SJSA1 (cell line): ENCODE data around the gene CGNL1. TPM values are rescaled to one million over a fixed set of nuclear protein-coding genes. Genes with fewer than 3 reads are reported as not detected.
A peak's percentile ranks its signal among the peaks of the same experiment; 100 is the strongest.

Source experiments
- DNase-seq, 2 experiments: peaks; one replicate each; pipeline ENCODE4 v3.0.0-alpha.2; 2015 to 2020; ENCODE audit warnings: low spot score in 2 of 2, low read depth in 1 of 2
- H3K27ac ChIP-seq: fragments of 250-450 bp; sonication (Bioruptor Pico); 2 replicates; pipeline ENCODE4 v1.5.1; 2020; ENCODE audit warnings: mild to moderate bottlenecking, moderate library complexity
- H3K27me3 ChIP-seq: fragments of 250-450 bp; sonication (Bioruptor Pico); replicated peaks from 2 replicates; pipeline ENCODE4 v1.5.1; 2020; ENCODE audit warnings: mild to moderate bottlenecking, moderate library complexity
- H3K36me3 ChIP-seq: fragments of 250-450 bp; sonication (Bioruptor Pico); 2 replicates; pipeline ENCODE4 v1.5.1; 2020; ENCODE audit warnings: mild to moderate bottlenecking
- H3K4me1 ChIP-seq: fragments of 250-450 bp; sonication (Bioruptor Pico); replicated peaks from 2 replicates; pipeline ENCODE4 v1.6.1; 2021; ENCODE audit warnings: mild to moderate bottlenecking
- H3K4me3 ChIP-seq: fragments of 250-450 bp; sonication (Bioruptor Pico); 2 replicates; pipeline ENCODE4 v1.5.1; 2020; ENCODE audit warnings: mild to moderate bottlenecking
- H3K9me3 ChIP-seq: fragments of 250-450 bp; sonication (Bioruptor Pico); replicated peaks from 2 replicates; pipeline ENCODE4 v1.5.1; 2020; ENCODE audit warnings: mild to moderate bottlenecking
- total RNA-seq: library from RNA; depleted of rRNA; stranded (reverse); fragments of >200 nt; shearing (Covaris generic); gene quantifications from 2 replicates; pipeline ENCODE4 v1.2.3, GENCODE V29; 2014

The CGNL1 gene
- total RNA-seq, 1 experiment from 2014 or later = 3.8 TPM

DNA sequence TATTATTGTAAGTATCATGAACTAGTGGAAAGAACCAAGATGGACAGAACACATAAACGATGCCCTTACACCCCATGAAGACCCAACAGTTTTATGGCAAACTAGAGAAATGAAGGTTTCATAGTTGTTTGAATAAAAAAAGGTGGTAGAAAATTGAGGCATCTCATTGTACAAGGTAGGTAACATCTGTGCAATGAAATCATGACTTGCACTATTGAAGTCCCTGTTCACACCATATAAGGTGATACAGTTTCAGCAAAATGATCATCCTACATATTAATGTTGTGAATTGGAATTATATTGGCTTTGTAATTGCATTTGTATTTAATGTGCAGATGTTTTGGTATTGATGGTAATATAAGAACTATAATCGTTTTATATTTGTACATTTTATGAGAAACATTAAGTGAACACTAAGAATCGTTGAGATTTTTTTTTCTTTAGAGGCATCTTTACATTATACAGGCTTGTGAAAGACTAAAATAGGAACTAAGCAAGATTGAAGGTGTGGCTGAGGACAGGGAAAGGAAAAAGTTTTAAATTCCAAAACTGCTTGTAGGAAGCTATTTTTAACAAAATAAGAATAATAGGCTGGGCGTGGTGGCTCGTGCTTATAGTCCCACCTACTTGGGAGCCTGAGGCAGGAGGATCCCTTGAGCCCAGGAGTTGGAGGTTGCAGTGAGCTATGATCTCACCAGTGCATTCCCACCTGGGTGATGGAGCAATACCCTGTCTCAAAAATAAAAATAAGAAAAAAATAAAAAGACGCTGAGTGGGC lies 48.5 kb downstream of the CGNL1 start:
- DNase-seq = no peak
- peaks cover 20% of the 10 kb centered on the region for H3K4me1 ChIP-seq
- H3K4me3 ChIP-seq = no peak overlapping the region
- H3K9me3 ChIP-seq = no peaks in the 10 kb centered on the region
- no peaks in the 10 kb centered on the region for H3K27me3 ChIP-seq
- H3K36me3 ChIP-seq = no peaks in the 10 kb centered on the region
- no peak overlapping the region for H3K27ac ChIP-seq

DNA sequence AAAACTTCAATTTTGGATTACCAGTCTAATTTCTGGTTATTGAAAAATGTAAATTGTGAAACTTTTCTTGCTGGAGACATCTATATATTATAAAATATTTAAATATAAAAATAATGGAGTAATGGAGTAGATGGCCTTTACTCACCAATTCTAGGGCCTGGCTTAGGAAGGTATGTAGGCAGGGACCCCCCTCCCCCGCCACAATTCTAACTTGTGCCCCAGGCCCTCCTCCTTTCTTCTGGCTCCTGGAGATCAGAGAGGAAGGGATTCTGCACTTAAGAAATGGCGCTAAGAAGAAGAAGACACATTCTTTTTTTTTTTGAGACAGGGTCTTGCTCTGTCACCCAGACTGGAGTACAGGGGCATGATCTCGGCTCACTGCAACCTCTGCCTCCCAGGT lies 49.5 kb downstream of the CGNL1 start:
- no peaks in the 10 kb centered on the region for H3K27me3 ChIP-seq
- no peak overlapping the region for H3K27ac ChIP-seq
- H3K36me3 ChIP-seq = no peaks in the 10 kb centered on the region
- no peak for DNase-seq
- H3K9me3 ChIP-seq = no peaks in the 10 kb centered on the region
- H3K4me1 ChIP-seq = peaks cover 25% of the 10 kb centered on the region
- no peak overlapping the region for H3K4me3 ChIP-seq

DNA sequence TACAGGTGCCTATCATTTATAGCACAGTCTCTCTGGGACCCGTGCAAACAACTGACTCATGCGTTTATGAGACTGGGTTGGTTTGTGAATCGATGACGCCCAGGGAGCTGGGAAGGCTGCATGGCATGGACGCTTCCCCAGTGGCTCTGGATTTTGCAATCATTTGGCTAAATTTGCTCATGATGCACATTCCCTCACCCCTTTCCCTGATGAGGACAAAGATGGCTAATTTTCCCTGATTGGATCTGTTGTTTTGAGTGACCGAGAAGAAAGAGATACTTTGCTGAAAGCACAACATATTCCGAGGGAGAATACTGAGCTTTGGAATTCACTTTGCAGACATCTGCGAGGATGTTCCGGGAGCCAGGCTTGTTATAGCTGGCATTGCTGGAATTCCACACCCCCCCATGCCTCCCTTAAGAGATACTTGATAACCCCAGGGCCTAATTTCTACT lies 51.1 kb downstream of the CGNL1 start:
- Histone ChIP-seq H3K27ac (peak overlapping the region; percentile 18), H3K36me3 (no peaks in the 10 kb centered on the region), H3K9me3 (no peaks in the 10 kb centered on the region), H3K4me3 (no peak overlapping the region), H3K4me1 (peaks cover 36% of the 10 kb centered on the region), H3K27me3 (no peaks in the 10 kb centered on the region)
- DNase-seq = peak in 1 of 2 experiments; percentile 64

DNA sequence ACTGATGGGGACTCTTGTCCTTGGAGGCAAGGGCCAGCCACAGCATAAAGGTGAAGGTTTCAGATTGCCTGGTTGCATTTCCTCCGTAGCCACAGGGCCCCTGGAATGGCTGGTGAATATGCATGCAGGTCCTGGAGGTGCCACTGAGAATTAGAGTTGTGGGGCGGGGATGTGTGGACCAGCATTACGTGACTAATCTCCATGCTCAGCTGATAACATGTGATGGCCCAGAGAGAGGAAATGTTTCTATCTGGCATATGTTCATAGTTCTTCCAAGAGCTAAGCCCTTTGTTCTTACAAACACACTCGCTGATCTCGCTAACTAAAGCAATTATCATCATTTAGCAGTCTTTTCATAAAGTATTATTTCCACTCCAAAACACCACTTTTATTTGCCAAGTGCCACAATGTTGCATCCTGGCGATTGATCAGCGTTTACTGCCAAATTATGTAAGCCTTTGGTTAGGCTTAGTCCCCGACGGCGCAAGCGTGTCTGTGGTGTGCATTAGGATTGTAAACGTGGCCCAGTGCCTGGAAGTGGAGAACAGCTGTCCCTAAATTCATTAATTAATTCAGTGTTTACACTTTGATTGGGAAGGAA lies 55.9 kb downstream of the CGNL1 start:
- Histone ChIP-seq H3K36me3 (no peaks in the 10 kb centered on the region), H3K4me1 (peaks cover 47% of the 10 kb centered on the region), H3K27me3 (no peaks in the 10 kb centered on the region), H3K27ac (no peak overlapping the region), H3K4me3 (no peak overlapping the region), H3K9me3 (no peaks in the 10 kb centered on the region)
- DNase-seq = no peak

DNA sequence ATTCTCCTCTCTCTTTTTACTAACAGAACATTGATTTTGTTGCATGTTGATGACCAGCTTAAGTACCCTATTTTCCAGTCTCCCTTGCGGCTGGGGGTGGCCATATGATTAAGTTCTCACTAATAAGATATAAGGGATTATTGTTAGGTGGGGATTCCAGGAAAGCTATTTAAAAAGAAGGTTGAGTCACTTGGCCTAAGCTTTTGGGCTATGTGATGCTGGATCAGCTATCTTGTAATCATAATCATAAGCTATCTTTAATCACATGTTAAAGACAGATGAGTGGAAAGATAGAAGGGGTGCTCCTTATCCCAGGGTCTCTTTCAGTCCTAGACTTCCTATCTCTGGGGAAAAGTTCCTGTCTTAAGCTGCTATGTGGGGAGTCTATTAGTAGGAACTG lies 59.9 kb downstream of the CGNL1 start:
- peak in 1 of 2 experiments; percentile 55 for DNase-seq
- no peaks in the 10 kb centered on the region for H3K36me3 ChIP-seq
- H3K4me3 ChIP-seq = no peak overlapping the region
- no peaks in the 10 kb centered on the region for H3K27me3 ChIP-seq
- no peaks in the 10 kb centered on the region for H3K9me3 ChIP-seq
- H3K27ac ChIP-seq = peak overlapping the region; percentile 27; the same call in 1 of the 2 replicates
- peaks cover 45% of the 10 kb centered on the region for H3K4me1 ChIP-seq

DNA sequence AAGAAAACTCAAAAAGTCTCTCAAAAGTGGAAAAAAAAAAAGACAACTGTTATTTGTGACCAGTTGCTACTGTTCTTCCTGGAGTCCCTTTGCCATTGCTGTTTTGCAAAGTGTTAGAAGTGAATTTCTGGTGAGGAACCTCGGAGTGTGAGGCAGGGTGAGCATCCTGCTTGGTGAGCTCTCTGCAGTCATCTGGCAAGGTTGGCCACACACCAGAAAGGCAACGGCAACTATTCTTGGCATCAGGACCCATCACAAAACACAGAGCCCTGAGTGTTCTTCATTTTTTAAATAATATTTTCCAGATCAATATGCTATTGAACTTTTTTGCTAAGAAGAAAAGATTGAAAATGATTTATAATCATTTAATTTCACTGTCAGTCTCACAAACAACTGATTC lies 60.7 kb downstream of the CGNL1 start:
- H3K27ac ChIP-seq = no peak overlapping the region
- no peaks in the 10 kb centered on the region for H3K36me3 ChIP-seq
- H3K27me3 ChIP-seq = no peaks in the 10 kb centered on the region
- DNase-seq = no peak
- no peaks in the 10 kb centered on the region for H3K9me3 ChIP-seq
- H3K4me3 ChIP-seq = no peak overlapping the region
- H3K4me1 ChIP-seq = peaks cover 42% of the 10 kb centered on the region

DNA sequence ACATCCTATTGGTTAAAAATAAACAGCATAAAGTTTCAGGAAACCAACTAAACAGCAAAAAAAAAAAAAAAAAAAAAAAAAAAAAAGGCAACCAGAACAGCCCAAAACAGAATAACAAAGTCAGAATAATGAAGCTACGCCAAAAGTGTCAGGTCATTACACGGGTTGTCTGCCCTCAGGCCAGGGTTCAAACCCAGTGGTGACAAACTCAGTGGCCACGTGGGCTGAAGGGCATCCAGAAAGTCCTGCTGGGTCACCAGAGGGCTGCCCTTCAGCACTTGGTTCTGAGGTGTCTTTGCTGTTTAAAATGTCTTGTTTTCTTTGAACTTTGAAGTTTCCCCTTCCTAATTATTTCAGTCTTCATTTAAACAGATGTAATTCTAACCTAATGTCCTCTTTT lies 61.3 kb downstream of the CGNL1 start:
- DNase-seq = no peak
- no peaks in the 10 kb centered on the region for H3K36me3 ChIP-seq
- H3K4me3 ChIP-seq = no peak overlapping the region
- no peaks in the 10 kb centered on the region for H3K27me3 ChIP-seq
- no peaks in the 10 kb centered on the region for H3K9me3 ChIP-seq
- H3K4me1 ChIP-seq = peaks cover 42% of the 10 kb centered on the region
- H3K27ac ChIP-seq = no peak overlapping the region

DNA sequence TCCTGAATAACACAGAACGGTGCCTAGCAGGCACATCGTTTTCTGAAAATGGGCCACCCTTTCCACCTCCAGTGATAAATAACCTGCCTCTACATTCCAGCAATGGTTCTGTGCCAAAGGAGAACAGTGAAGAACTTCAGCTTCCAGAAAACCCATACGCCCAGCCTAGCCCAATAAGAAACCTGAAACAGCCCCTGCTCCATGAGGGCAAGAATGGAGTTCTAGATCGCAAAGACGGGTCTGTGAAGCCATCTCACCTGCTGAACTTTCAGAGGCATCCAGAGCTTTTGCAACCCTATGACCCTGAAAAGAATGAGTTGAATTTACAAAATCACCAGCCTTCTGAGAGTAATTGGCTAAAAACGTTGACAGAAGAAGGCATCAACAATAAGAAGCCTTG lies 61.9 kb downstream of the CGNL1 start:
- Histone ChIP-seq H3K9me3 (no peaks in the 10 kb centered on the region), H3K27ac (no peak overlapping the region), H3K4me1 (peaks cover 42% of the 10 kb centered on the region), H3K36me3 (no peaks in the 10 kb centered on the region), H3K4me3 (no peak overlapping the region), H3K27me3 (no peaks in the 10 kb centered on the region)
- DNase-seq = no peak

DNA sequence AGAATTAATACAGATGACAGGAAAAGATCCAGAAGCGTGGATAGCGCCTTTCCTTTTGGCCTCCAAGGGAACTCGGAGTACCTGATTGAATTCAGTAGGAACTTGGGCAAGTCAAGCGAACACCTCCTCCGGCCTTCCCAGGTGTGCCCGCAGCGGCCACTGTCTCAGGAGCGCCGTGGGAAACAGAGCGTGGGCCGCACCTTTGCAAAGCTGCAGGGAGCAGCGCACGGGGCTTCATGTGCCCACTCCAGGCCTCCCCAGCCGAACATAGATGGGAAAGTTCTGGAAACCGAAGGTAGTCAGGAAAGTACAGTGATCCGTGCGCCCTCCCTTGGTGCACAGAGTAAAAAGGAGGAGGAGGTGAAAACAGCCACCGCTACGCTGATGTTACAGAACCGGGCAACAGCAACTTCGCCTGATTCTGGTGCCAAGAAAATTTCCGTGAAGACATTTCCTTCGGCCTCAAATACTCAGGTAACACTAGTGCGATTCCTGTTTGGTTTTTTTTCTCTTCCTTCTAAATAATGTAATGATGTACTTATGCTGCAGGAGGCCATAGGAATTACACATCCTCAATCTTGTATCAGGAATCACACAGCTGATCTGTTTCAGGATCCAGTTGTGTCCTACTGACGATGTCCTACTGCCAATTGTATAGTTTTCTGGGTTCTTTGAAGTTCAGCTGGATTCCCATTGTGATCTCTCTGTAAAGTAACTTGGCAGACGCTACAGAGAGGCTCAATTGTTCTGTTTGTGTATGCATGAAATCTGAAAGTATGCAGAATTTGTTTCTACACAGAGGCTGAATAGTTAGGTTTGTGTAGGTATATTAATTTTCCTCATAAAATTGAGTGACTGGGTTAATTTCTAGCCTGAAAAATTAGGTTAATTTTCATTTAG lies 63.1 kb downstream of the CGNL1 start:
- no peak overlapping the region for H3K4me3 ChIP-seq
- no peaks in the 10 kb centered on the region for H3K27me3 ChIP-seq
- peaks cover 42% of the 10 kb centered on the region for H3K4me1 ChIP-seq
- no peak overlapping the region for H3K27ac ChIP-seq
- DNase-seq = peak in 1 of 2 experiments; percentile 12
- H3K9me3 ChIP-seq = no peaks in the 10 kb centered on the region
- no peaks in the 10 kb centered on the region for H3K36me3 ChIP-seq

DNA sequence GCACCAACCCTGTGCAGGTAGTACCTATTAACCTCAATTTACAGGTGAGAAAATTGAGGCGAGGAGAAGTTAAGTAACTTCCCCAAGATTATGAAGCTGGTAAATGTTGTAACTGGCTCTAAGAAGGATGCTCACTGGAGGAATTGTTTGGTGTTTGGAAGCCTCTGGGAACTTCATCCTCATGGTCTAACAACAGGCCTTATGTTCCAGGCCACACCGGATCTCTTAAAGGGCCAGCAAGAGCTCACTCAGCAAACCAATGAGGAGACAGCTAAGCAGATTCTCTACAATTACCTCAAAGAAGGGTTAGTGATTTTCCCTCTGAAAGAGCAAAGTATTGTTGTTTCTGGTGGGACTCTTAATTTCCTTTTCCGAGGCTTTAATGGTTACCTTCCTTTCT lies 63.9 kb downstream of the CGNL1 start:
- Histone ChIP-seq H3K27ac (no peak overlapping the region), H3K27me3 (no peaks in the 10 kb centered on the region), H3K4me3 (no peak overlapping the region), H3K4me1 (peaks cover 50% of the 10 kb centered on the region), H3K9me3 (no peaks in the 10 kb centered on the region), H3K36me3 (no peaks in the 10 kb centered on the region)
- no peak for DNase-seq

DNA sequence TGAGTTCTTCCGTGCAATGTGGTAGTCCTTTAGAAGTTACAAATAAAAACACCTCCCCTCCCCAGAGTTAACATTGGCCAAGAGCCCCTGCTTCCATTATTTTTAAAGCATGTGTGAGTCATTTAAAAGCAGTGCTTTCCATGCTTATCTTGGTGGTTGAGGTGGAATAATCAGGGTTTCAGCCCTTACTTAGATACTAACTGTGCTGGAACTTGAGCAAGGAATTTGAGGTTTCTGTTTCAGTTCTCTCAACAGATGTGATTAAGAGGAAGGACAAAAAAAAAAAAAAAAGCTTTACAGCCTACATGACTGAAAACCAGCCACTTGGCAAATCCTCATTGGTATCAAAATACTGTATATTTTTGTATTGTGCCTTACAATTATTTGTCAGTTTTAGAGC lies 64.5 kb downstream of the CGNL1 start:
- no peaks in the 10 kb centered on the region for H3K36me3 ChIP-seq
- H3K4me1 ChIP-seq = peaks cover 52% of the 10 kb centered on the region
- no peaks in the 10 kb centered on the region for H3K9me3 ChIP-seq
- peak in 1 of 2 experiments; percentile 58 for DNase-seq
- H3K27ac ChIP-seq = peak overlapping the region; percentile 23; the same call in 1 of the 2 replicates
- no peaks in the 10 kb centered on the region for H3K27me3 ChIP-seq
- H3K4me3 ChIP-seq = no peak overlapping the region

DNA sequence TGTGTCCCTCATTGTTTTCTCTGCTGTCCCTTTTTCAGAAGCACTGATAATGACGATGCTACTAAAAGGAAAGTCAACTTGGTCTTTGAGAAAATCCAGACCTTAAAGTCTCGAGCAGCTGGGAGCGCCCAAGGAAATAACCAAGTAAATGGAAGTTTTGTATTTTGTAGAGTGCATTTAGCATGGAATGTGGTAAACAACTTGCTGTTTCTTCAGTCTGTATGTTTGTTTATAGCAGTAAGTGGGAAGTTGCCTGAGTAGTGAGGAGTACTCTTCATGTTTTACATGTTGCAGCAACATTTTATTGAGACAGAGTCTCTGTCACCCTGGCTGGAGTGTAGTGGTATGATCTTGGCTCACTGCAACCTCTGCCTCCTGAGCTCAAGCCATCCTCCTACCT lies 66.0 kb downstream of the CGNL1 start:
- H3K36me3 ChIP-seq = no peaks in the 10 kb centered on the region
- H3K27ac ChIP-seq = no peak overlapping the region
- H3K27me3 ChIP-seq = no peaks in the 10 kb centered on the region
- no peaks in the 10 kb centered on the region for H3K9me3 ChIP-seq
- peaks cover 42% of the 10 kb centered on the region for H3K4me1 ChIP-seq
- H3K4me3 ChIP-seq = no peak overlapping the region
- DNase-seq = no peak

DNA sequence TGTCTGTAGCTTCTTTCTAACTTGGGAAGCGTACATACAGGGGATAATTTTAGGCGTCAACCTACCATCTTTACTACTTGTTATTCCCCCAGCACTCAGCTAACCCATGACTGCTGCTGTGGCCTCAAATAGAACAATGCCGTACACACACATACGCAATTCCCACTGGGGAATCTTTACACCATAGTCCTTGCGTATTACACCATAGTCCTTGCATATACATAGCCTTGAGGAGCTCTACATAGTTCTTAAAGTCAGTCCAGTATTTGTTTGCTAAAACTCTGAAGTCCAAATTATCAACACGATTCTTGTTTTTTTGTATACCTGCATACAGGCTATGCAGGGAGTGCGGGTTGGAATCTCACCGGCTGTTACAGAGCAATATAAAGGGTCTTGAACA lies 67.2 kb downstream of the CGNL1 start:
- H3K9me3 ChIP-seq = no peaks in the 10 kb centered on the region
- H3K36me3 ChIP-seq = no peaks in the 10 kb centered on the region
- DNase-seq = no peak
- no peaks in the 10 kb centered on the region for H3K27me3 ChIP-seq
- no peak overlapping the region for H3K4me3 ChIP-seq
- H3K4me1 ChIP-seq = peaks cover 42% of the 10 kb centered on the region
- no peak overlapping the region for H3K27ac ChIP-seq
